ENCODE data around the gene MANF. TPM values are rescaled to one million over a fixed set of nuclear protein-coding genes. Genes with fewer than 3 reads are reported as not detected.

The MANF gene
- total RNA-seq, 1 donor from 2014 or later: 42.2 TPM

DNA sequence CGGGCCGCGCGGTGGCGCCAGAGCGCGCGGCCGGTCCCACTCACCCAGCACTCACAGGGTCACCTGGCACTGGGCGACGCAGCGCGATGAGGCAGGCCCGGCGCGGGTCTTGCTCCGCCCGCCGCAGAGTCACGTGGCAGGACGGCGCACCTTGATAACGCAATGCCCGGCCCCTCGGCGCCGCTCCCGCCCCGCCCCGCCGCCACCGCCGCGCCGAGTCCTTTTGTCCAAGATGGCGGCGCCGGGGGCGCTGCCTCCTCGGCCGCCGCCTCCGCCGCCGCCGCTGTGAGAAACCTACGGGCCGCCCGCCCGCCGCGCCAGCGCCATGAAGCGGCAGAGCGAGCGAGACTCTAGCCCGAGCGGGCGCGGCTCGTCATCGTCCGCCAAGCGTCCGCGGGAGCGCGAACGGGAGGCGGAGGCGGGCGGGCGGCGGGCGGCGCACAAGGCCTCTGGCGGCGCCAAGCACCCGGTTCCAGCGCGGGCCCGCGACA is 6.0 kb downstream of the MANF start, which contains the start of gene RBM15B:
Gene RBM15B (plus strand): TSS at position 211 of the 491 bp plus-strand sequence. CDS start 115 bp downstream, at position 326.
- Histone ChIP-seq H3K27ac (peak within 1 kb of the TSS; percentile 75), H3K4me1 (peaks cover 90% of the 10 kb centered on the region), H3K36me3 (peaks cover 0 to 48% of the 10 kb centered on the region in 2 donors), H3K4me3 (peak within 1 kb of the TSS; percentile 54 to 99), H3K27me3 (no peaks in the 10 kb centered on the region), H3K9me3 (no peaks in the 10 kb centered on the region)
- TF ChIP-seq POLR2AphosphoS5 (IDR thresholded peaks at IDR 0.05; ENCODE audit: insufficient read depth in 1 of 2, low read depth in 1 of 2) (peak; percentile 69 to 82), POLR2A (IDR thresholded peaks at IDR 0.05) (peak in 1 of 2 donors; percentile 34)
- TF ChIP-seq, protein P1, sequence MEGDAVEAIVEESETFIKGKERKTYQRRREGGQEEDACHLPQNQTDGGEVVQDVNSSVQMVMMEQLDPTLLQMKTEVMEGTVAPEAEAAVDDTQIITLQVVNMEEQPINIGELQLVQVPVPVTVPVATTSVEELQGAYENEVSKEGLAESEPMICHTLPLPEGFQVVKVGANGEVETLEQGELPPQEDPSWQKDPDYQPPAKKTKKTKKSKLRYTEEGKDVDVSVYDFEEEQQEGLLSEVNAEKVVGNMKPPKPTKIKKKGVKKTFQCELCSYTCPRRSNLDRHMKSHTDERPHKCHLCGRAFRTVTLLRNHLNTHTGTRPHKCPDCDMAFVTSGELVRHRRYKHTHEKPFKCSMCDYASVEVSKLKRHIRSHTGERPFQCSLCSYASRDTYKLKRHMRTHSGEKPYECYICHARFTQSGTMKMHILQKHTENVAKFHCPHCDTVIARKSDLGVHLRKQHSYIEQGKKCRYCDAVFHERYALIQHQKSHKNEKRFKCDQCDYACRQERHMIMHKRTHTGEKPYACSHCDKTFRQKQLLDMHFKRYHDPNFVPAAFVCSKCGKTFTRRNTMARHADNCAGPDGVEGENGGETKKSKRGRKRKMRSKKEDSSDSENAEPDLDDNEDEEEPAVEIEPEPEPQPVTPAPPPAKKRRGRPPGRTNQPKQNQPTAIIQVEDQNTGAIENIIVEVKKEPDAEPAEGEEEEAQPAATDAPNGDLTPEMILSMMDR (IDR thresholded peaks at IDR 0.05): peak in 2 of 3 experiments; percentile 84 to 87
- intact Hi-C loops (cut with DNase I): loop anchor here (10.0 kb wide), 1 partner anchor 284 kb away; the partner anchor contains the start of gene TEX264
- DNase-seq (ENCODE audit: extremely low spot score in 2 of 2): peak; percentile 95 to 98

DNA sequence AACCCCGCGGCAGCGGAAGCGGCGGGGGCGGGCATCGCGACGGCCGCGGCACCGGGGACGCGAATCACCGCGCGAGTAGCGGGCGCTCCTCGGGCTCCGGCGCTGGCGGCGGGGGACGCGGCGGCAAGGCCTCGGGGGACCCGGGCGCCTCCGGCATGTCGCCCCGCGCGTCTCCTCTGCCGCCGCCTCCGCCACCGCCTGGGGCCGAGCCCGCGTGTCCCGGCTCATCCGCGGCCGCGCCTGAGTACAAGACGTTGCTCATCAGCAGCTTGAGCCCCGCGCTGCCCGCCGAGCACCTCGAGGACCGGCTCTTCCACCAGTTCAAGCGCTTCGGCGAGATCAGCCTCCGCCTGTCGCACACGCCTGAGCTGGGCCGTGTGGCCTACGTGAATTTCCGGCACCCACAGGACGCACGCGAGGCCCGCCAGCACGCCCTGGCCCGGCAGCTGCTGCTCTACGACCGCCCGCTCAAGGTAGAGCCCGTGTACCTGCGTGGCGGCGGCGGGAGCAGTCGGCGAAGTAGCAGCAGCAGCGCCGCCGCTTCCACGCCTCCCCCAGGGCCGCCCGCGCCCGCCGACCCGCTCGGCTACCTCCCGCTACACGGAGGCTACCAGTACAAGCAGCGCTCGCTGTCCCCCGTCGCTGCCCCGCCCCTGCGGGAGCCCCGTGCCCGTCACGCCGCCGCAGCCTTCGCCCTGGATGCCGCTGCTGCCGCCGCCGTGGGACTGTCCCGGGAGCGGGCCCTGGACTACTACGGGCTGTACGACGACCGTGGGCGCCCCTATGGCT is 6.7 kb downstream of the MANF start:
- H3K9me3 ChIP-seq: no peaks in the 10 kb centered on the region
- peak in 1 of 2 donors; percentile 95 for DNase-seq (ENCODE audit: extremely low spot score in 2 of 2)
- peak overlapping the region; percentile 54 to 99 for H3K4me3 ChIP-seq
- H3K4me1 ChIP-seq: peaks cover 90% of the 10 kb centered on the region
- intact Hi-C loops (cut with DNase I): loop anchor here (10.0 kb wide), 1 partner anchor 283 kb away; the partner anchor contains the start of gene TEX264
- peak overlapping the region; percentile 75 for H3K27ac ChIP-seq
- H3K27me3 ChIP-seq: no peaks in the 10 kb centered on the region
- TF ChIP-seq, protein P1 (IDR thresholded peaks at IDR 0.05): no peak
- TF ChIP-seq POLR2AphosphoS5 (IDR thresholded peaks at IDR 0.05; ENCODE audit: insufficient read depth in 1 of 2, low read depth in 1 of 2) (no peak), POLR2A (IDR thresholded peaks at IDR 0.05) (no peak)
- H3K36me3 ChIP-seq: peaks cover 0 to 49% of the 10 kb centered on the region in 2 donors

DNA sequence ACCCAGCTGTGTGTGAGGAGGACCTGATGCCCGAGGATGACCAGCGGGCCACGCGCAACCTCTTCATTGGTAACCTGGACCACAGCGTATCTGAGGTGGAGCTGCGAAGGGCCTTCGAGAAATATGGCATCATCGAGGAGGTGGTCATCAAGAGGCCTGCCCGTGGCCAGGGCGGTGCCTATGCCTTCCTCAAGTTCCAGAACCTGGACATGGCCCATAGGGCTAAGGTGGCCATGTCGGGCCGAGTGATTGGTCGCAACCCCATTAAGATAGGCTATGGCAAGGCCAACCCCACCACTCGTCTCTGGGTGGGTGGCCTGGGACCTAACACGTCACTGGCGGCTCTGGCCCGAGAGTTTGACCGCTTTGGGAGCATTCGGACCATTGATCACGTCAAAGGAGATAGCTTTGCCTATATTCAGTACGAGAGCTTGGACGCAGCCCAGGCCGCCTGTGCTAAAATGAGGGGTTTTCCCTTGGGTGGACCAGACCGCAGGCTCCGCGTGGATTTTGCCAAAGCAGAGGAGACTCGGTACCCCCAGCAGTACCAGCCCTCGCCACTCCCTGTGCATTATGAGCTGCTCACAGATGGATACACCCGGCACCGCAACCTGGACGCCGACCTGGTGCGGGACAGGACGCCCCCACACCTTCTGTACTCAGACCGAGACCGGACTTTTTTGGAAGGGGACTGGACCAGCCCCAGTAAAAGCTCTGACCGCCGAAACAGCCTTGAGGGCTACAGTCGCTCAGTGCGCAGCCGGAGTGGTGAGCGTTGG is 7.5 kb downstream of the MANF start:
- Histone ChIP-seq H3K27ac (peak overlapping the region; percentile 75), H3K9me3 (no peaks in the 10 kb centered on the region), H3K4me1 (peaks cover 85% of the 10 kb centered on the region), H3K27me3 (no peaks in the 10 kb centered on the region), H3K36me3 (peaks cover 0 to 50% of the 10 kb centered on the region in 2 donors), H3K4me3 (peak overlapping the region; percentile 54 to 99)
- DNase-seq (ENCODE audit: extremely low spot score in 2 of 2): peak in 1 of 2 donors; percentile 93
- no peak for TF ChIP-seq POLR2AphosphoS5 (IDR thresholded peaks at IDR 0.05; ENCODE audit: insufficient read depth in 1 of 2, low read depth in 1 of 2)
- TF ChIP-seq, protein P1 (IDR thresholded peaks at IDR 0.05): no peak
- no peak for TF ChIP-seq POLR2A (IDR thresholded peaks at IDR 0.05)
- intact Hi-C loops (cut with DNase I): loop anchor here (10.0 kb wide), 1 partner anchor 282 kb away; the partner anchor contains the start of gene TEX264

- TF ChIP-seq POLR2A (IDR thresholded peaks at IDR 0.05): no peak
- TF ChIP-seq, protein P1 (IDR thresholded peaks at IDR 0.05): no peak
- no peak for TF ChIP-seq POLR2AphosphoS5 (IDR thresholded peaks at IDR 0.05; ENCODE audit: insufficient read depth in 1 of 2, low read depth in 1 of 2)
- Histone ChIP-seq H3K4me3 (no peak overlapping the region), H3K27ac (no peak overlapping the region), H3K36me3 (peaks cover 0 to 55% of the 10 kb centered on the region in 2 donors), H3K4me1 (peaks cover 79% of the 10 kb centered on the region), H3K27me3 (no peaks in the 10 kb centered on the region), H3K9me3 (no peaks in the 10 kb centered on the region)
- peak in 1 of 2 donors; percentile 70 for DNase-seq (ENCODE audit: extremely low spot score in 2 of 2)
- intact Hi-C loops (cut with DNase I): loop anchor here (10.0 kb wide), 1 partner anchor 282 kb away; the partner anchor contains the start of gene TEX264
These were observed 8.0 kb downstream of the MANF start for GRCh38 chr3:51393134-51393495.
